ENCODE data around the gene B3GALT5. TPM values are rescaled to one million over a fixed set of nuclear protein-coding genes. Genes with fewer than 3 reads are reported as not detected.
A peak's percentile ranks its signal among the peaks of the same experiment; 100 is the strongest.

Gene B3GALT5
- total RNA-seq, 2 donors from 2014 or later: 114 to 205 TPM

DNA sequence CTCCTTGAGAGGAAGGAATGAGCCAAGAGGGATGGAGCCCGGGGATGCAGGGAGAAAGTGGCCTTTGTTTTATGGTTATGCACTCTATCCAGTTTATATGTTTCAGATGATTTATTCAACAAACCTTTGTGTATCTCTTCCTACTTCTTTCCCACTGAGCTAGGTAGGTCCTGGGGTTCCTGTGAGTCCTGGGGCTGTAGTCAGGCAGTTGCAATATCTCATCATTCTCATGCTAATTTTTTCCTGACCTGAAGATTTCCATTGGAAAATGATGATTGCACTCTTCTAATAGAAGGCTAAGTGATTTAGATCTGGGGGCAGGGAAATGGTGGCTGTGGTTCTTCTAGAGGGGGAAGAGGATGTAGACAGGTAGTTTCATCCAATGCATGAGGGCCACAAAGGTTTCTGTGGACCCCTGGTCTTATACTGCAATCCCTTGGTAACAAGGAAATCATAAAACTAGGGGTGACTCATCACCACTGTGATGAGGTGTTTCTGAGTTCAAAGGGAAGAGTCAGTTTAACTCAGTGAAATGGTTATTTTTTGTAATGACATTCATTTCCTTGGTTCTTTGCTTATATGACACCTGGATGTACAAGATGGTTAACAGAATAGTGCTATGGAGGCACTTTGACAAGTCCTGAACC lies 20.2 kb downstream of the B3GALT5 start:
- peak; percentile 18 for DNase-seq
- TF ChIP-seq, protein P1, sequence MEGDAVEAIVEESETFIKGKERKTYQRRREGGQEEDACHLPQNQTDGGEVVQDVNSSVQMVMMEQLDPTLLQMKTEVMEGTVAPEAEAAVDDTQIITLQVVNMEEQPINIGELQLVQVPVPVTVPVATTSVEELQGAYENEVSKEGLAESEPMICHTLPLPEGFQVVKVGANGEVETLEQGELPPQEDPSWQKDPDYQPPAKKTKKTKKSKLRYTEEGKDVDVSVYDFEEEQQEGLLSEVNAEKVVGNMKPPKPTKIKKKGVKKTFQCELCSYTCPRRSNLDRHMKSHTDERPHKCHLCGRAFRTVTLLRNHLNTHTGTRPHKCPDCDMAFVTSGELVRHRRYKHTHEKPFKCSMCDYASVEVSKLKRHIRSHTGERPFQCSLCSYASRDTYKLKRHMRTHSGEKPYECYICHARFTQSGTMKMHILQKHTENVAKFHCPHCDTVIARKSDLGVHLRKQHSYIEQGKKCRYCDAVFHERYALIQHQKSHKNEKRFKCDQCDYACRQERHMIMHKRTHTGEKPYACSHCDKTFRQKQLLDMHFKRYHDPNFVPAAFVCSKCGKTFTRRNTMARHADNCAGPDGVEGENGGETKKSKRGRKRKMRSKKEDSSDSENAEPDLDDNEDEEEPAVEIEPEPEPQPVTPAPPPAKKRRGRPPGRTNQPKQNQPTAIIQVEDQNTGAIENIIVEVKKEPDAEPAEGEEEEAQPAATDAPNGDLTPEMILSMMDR (IDR thresholded peaks at IDR 0.05): no peak
- no peaks in the 10 kb centered on the region for H3K27me3 ChIP-seq
- H3K4me3 ChIP-seq: no peak overlapping the region
- H3K27ac ChIP-seq: peak overlapping the region; percentile 21
- H3K4me1 ChIP-seq: peaks cover 4% of the 10 kb centered on the region
- H3K9me3 ChIP-seq: no peaks in the 10 kb centered on the region
- intact Hi-C loops (cut with DNase I): loop anchor here (10.0 kb wide), 1 partner anchor 108 kb away; no protein-coding TSS in a partner anchor
- H3K36me3 ChIP-seq: no peaks in the 10 kb centered on the region
- no peak overlapping the region for H3K9ac ChIP-seq (ENCODE audit: low read depth in 2 of 2, low read length in 2 of 2)

DNA sequence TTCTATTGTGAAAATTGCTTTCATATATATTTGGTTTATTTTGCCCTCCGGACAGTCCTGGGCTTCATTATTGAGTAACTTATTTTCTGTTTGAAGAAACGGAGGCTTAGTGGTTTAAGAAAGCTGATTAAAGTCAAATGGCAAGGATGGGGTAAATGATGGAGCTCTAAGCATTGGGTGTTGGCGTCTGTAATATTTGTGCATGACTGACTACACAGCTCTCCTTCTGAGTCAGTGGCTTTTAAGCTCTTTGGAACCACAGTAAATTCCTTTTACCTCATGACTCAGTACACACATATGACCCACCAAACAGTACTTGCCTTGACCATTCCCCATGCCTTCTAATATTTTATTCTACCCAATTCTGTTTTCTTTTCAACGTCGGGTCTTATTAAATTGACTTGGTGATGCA lies 21.0 kb downstream of the B3GALT5 start:
- H3K4me1 ChIP-seq: peaks cover 4% of the 10 kb centered on the region
- no peaks in the 10 kb centered on the region for H3K9me3 ChIP-seq
- H3K9ac ChIP-seq (ENCODE audit: low read depth in 2 of 2, low read length in 2 of 2): no peak overlapping the region
- intact Hi-C loops (cut with DNase I): loop anchor here (10.0 kb wide), 1 partner anchor 109 kb away; no protein-coding TSS in a partner anchor
- H3K27ac ChIP-seq: peak overlapping the region; percentile 21
- H3K27me3 ChIP-seq: no peaks in the 10 kb centered on the region
- H3K36me3 ChIP-seq: no peaks in the 10 kb centered on the region
- no peak overlapping the region for H3K4me3 ChIP-seq
- DNase-seq: no peak
- TF ChIP-seq, protein P1 (IDR thresholded peaks at IDR 0.05): no peak

- no peak for DNase-seq
- TF ChIP-seq, protein P1 (IDR thresholded peaks at IDR 0.05): no peak
- H3K4me1 ChIP-seq: peaks cover 4% of the 10 kb centered on the region
- no peak overlapping the region for H3K27ac ChIP-seq
- intact Hi-C loops (cut with DNase I): loop anchor here (10.0 kb wide), 1 partner anchor 110 kb away; no protein-coding TSS in a partner anchor
- no peak overlapping the region for H3K4me3 ChIP-seq
- no peaks in the 10 kb centered on the region for H3K27me3 ChIP-seq
- H3K9ac ChIP-seq (ENCODE audit: low read depth in 2 of 2, low read length in 2 of 2): no peak overlapping the region
- no peaks in the 10 kb centered on the region for H3K36me3 ChIP-seq
- H3K9me3 ChIP-seq: no peaks in the 10 kb centered on the region
These were observed 21.8 kb downstream of the B3GALT5 start for GRCh38 chr21:39634507-39634906.

- H3K9ac ChIP-seq (ENCODE audit: low read depth in 2 of 2, low read length in 2 of 2): peak overlapping the region; percentile 17 to 61
- H3K9me3 ChIP-seq: no peaks in the 10 kb centered on the region
- no peaks in the 10 kb centered on the region for H3K36me3 ChIP-seq
- H3K4me1 ChIP-seq: peaks cover 4% of the 10 kb centered on the region
- TF ChIP-seq, protein P1 (IDR thresholded peaks at IDR 0.05): no peak
- DNase-seq: peak; percentile 90
- intact Hi-C loops (cut with DNase I): loop anchor here (10.0 kb wide), 1 partner anchor 113 kb away; no protein-coding TSS in a partner anchor
- peak overlapping the region; percentile 87 for H3K27ac ChIP-seq
- no peak overlapping the region for H3K4me3 ChIP-seq
- H3K27me3 ChIP-seq: no peaks in the 10 kb centered on the region
These were observed 24.6 kb downstream of the B3GALT5 start for GRCh38 chr21:39637197-39637970.

GRCh38 chr21:39637971-39638240 lies 25.2 kb downstream of the B3GALT5 start:
- Histone ChIP-seq H3K9me3 (no peaks in the 10 kb centered on the region), H3K27ac (peak overlapping the region; percentile 87), H3K4me3 (no peak overlapping the region), H3K36me3 (no peaks in the 10 kb centered on the region), H3K27me3 (no peaks in the 10 kb centered on the region), H3K9ac (ENCODE audit: low read depth in 2 of 2, low read length in 2 of 2) (peak overlapping the region; percentile 28 to 61), H3K4me1 (peaks cover 6% of the 10 kb centered on the region)
- intact Hi-C loops (cut with DNase I): loop anchor here (10.0 kb wide), 1 partner anchor 113 kb away; no protein-coding TSS in a partner anchor
- DNase-seq: peak; percentile 69
- TF ChIP-seq, protein P1 (IDR thresholded peaks at IDR 0.05): no peak
